ENCODE data around the gene UBE3D. TPM values are rescaled to one million over a fixed set of nuclear protein-coding genes. Genes with fewer than 3 reads are reported as not detected.

The UBE3D gene
- polyA plus RNA-seq, 1 donor (not counting 4 experiments of a cell fraction or from before 2014, with no cell fraction given): 6.3 TPM

- no peak overlapping the region for H3K4me3 ChIP-seq (ENCODE audit: control insufficient read depth in 2 of 3, extremely low read depth in 1 of 3, insufficient read depth in 2 of 3, low read depth in 1 of 3, low read length in 3 of 3)
- H2AFZ ChIP-seq (ENCODE audit: control insufficient read depth, low read length): no peak overlapping the region
- no peak for DNase-seq (ENCODE audit: low read depth, low spot score)
These were observed 69.5 kb downstream of the UBE3D start for GRCh38 chr6:82996156-82996555.

GRCh38 chr6:82995066-82995465 lies 70.6 kb downstream of the UBE3D start:
- DNase-seq (ENCODE audit: low read depth, low spot score): no peak
- TF ChIP-seq CTCF (optimal IDR thresholded peaks at IDR 0.05 in 1 of 3, IDR thresholded peaks at IDR 0.05 in 1 of 3, conservative IDR thresholded peaks at IDR 0.05 in 1 of 3; ENCODE audit: extremely low read depth in 1 of 3, insufficient read depth in 2 of 3, low read length in 3 of 3): no peak
- TF ChIP-seq EZH2 (IDR thresholded peaks at IDR 0.05; ENCODE audit: low read length): no peak
- Histone ChIP-seq H3K27ac (ENCODE audit: control insufficient read depth, insufficient read depth, low read length) (no peak overlapping the region), H3K79me2 (ENCODE audit: control insufficient read depth, insufficient read depth, low read length) (no peaks in the 10 kb centered on the region), H3K27me3 (ENCODE audit: control insufficient read depth, extremely low read depth, insufficient read depth, low read length) (no peaks in the 10 kb centered on the region), H3K9ac (ENCODE audit: control insufficient read depth, extremely low read depth, insufficient read depth, low read length) (no peak overlapping the region), H3K4me1 (ENCODE audit: control insufficient read depth, extremely low read depth, insufficient read depth, low read length) (no peaks in the 10 kb centered on the region), H4K20me1 (ENCODE audit: control insufficient read depth, extremely low read depth, insufficient read depth, low read length) (no peaks in the 10 kb centered on the region), H3K4me3 (ENCODE audit: control insufficient read depth in 2 of 3, extremely low read depth in 1 of 3, insufficient read depth in 2 of 3, low read depth in 1 of 3, low read length in 3 of 3) (no peak overlapping the region), H3K9me1 (ENCODE audit: control insufficient read depth, extremely low read depth, insufficient read depth, low read length) (no peaks in the 10 kb centered on the region), H3K36me3 (ENCODE audit: control insufficient read depth in 2 of 2, extremely low read depth in 1 of 2, insufficient read depth in 2 of 2, low read length in 2 of 2) (no peaks in the 10 kb centered on the region), H3K4me2 (ENCODE audit: control insufficient read depth, extremely low read depth, insufficient read depth, low read depth, low read length) (no peak overlapping the region), H3K9me3 (ENCODE audit: control insufficient read depth, low read depth, low read length) (no peaks in the 10 kb centered on the region), H2AFZ (ENCODE audit: control insufficient read depth, low read length) (no peak overlapping the region)
- dilution Hi-C loops (cut with MboI; ENCODE audit: extremely low pct_ligation_motif_present, low sequenced_read_pairs): no loop called here
- FAIRE-seq: no peak

More at GRCh38 chr6:82996156-82996555, 69.5 kb downstream of the UBE3D start:
- Histone ChIP-seq H3K36me3 (ENCODE audit: control insufficient read depth in 2 of 2, extremely low read depth in 1 of 2, insufficient read depth in 2 of 2, low read length in 2 of 2) (no peaks in the 10 kb centered on the region), H3K79me2 (ENCODE audit: control insufficient read depth, insufficient read depth, low read length) (no peaks in the 10 kb centered on the region), H3K4me2 (ENCODE audit: control insufficient read depth, extremely low read depth, insufficient read depth, low read depth, low read length) (no peak overlapping the region), H3K27ac (ENCODE audit: control insufficient read depth, insufficient read depth, low read length) (no peak overlapping the region), H3K4me1 (ENCODE audit: control insufficient read depth, extremely low read depth, insufficient read depth, low read length) (no peaks in the 10 kb centered on the region), H3K9me1 (ENCODE audit: control insufficient read depth, extremely low read depth, insufficient read depth, low read length) (no peaks in the 10 kb centered on the region), H3K9ac (ENCODE audit: control insufficient read depth, extremely low read depth, insufficient read depth, low read length) (no peak overlapping the region), H3K9me3 (ENCODE audit: control insufficient read depth, low read depth, low read length) (no peaks in the 10 kb centered on the region), H3K27me3 (ENCODE audit: control insufficient read depth, extremely low read depth, insufficient read depth, low read length) (no peaks in the 10 kb centered on the region), H4K20me1 (ENCODE audit: control insufficient read depth, extremely low read depth, insufficient read depth, low read length) (no peaks in the 10 kb centered on the region)
- TF ChIP-seq EZH2 (IDR thresholded peaks at IDR 0.05; ENCODE audit: low read length): no peak
- dilution Hi-C loops (cut with MboI; ENCODE audit: extremely low pct_ligation_motif_present, low sequenced_read_pairs): no loop called here
- no peak for FAIRE-seq

GRCh38 chr6:82989736-82990290 lies 75.8 kb downstream of the UBE3D start:
- Histone ChIP-seq H3K79me2 (ENCODE audit: control insufficient read depth, insufficient read depth, low read length) (no peaks in the 10 kb centered on the region), H3K4me1 (ENCODE audit: control insufficient read depth, extremely low read depth, insufficient read depth, low read length) (no peaks in the 10 kb centered on the region), H3K9me1 (ENCODE audit: control insufficient read depth, extremely low read depth, insufficient read depth, low read length) (no peaks in the 10 kb centered on the region), H3K27ac (ENCODE audit: control insufficient read depth, insufficient read depth, low read length) (no peak overlapping the region), H3K36me3 (ENCODE audit: control insufficient read depth in 2 of 2, extremely low read depth in 1 of 2, insufficient read depth in 2 of 2, low read length in 2 of 2) (no peaks in the 10 kb centered on the region), H3K9me3 (ENCODE audit: control insufficient read depth, low read depth, low read length) (no peaks in the 10 kb centered on the region), H2AFZ (ENCODE audit: control insufficient read depth, low read length) (no peak overlapping the region), H3K4me2 (ENCODE audit: control insufficient read depth, extremely low read depth, insufficient read depth, low read depth, low read length) (no peak overlapping the region), H4K20me1 (ENCODE audit: control insufficient read depth, extremely low read depth, insufficient read depth, low read length) (no peaks in the 10 kb centered on the region), H3K9ac (ENCODE audit: control insufficient read depth, extremely low read depth, insufficient read depth, low read length) (no peak overlapping the region), H3K27me3 (ENCODE audit: control insufficient read depth, extremely low read depth, insufficient read depth, low read length) (no peaks in the 10 kb centered on the region), H3K4me3 (ENCODE audit: control insufficient read depth in 2 of 3, extremely low read depth in 1 of 3, insufficient read depth in 2 of 3, low read depth in 1 of 3, low read length in 3 of 3) (no peak overlapping the region)
- DNase-seq (ENCODE audit: low read depth, low spot score) (no peak), FAIRE-seq (no peak)
- dilution Hi-C loops (cut with MboI; ENCODE audit: extremely low pct_ligation_motif_present, low sequenced_read_pairs): no loop called here
- no peak for TF ChIP-seq CTCF (optimal IDR thresholded peaks at IDR 0.05 in 1 of 3, IDR thresholded peaks at IDR 0.05 in 1 of 3, conservative IDR thresholded peaks at IDR 0.05 in 1 of 3; ENCODE audit: extremely low read depth in 1 of 3, insufficient read depth in 2 of 3, low read length in 3 of 3)
- TF ChIP-seq EZH2 (IDR thresholded peaks at IDR 0.05; ENCODE audit: low read length): no peak

All from keratinocyte (primary cell).